Activated CD4-positive, alpha-beta T cell treated with anti-CD3 and anti-CD28 coated beads, Interleukin-2, amount 50 U/mL, for 24 hours (primary cell): ENCODE results near the gene TRAF7.

Experiments used
- DNase-seq, 2 donors: peaks; one replicate each; pipeline ENCODE4 v3.0.0-alpha.2; 2020; ENCODE audit warnings: low read depth in 1 of 2, low spot score in 1 of 2

Gene TRAF7

DNA sequence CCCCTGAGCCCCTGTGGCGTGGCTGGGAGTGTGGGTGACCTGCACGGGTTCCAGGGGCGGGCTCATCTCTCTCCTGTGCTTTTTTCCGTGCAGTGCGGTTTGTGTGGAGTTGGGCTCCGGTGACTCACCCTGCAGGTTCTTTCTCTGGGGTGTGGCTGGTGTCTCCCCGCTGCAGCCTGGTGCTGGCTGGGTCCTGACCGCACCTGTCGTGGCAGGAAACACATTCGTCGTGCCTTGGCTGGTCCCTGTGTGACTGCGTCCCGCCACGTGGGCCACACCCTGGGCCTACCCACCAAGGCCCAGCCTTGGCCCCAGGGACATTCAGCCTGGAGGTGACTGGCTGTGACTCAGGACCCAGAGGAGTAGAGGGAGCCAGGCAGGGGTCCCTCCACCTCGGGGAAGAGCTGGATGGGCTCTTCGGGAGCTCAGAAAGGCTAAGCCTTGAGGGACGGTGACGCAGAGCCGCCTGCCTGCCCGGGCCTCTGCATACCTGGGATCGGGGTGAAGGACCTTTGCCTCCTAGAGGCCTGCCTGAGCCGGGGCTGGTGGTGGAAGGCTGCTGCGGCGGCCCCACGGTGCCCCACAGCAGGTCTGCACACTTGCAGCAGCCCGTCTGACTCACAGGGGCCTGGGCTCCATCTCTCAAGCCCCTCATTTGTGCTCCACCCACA, 7.8 kb downstream of the TRAF7 start:
- DNase-seq = no peak

DNA sequence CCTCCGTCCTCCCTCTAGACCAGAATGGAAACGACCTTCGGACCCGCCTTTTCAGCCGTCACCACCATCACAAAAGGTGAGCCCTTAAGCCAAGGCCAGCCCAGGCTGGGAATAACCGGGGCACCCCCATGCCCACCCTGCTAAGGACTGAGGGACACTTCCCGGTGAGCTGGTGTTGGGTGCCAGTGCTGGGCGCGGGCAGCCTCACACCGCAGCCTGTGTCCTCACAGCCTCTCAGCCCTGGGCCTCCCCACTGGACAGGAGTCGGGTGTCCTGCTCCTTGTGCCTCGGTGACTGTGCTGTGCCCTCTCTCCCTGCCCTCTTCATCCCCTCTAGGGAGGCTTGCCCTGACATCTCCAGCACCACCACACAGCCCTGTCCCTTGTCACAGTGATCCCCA, 10.3 kb downstream of the TRAF7 start:
- DNase-seq = no peak

- no peak for DNase-seq
These were observed 10.9 kb downstream of the TRAF7 start for GRCh38 chr16:2166263-2167067.

DNA sequence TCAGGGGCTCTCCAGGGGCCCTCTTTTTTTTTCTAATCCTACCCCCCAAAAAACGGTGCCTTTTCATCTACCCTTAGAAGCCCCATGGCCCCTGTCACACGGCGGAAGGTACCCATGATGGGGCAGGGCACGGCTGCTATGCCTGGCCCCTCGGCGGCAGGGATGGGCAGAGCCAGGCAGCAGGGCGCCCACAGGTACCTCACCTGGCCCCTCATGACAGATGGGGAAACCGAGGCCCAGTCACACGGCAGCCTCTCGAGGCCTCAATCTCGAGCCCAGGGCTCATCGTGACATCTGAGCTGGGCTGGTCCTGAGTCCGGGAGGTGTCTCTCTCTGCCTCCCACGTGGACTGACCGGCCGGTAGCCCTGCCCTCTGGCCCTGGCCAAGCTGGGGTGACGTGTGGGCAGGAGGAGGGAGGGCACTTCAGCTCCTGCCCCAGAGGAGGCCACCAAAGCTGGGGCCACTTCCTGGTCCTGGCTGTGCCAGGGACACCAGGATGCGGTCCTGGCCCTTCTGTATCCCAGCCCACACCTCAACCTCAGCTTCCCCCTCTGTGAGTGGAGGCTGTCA, 11.6 kb downstream of the TRAF7 start:
- DNase-seq = no peak

DNA sequence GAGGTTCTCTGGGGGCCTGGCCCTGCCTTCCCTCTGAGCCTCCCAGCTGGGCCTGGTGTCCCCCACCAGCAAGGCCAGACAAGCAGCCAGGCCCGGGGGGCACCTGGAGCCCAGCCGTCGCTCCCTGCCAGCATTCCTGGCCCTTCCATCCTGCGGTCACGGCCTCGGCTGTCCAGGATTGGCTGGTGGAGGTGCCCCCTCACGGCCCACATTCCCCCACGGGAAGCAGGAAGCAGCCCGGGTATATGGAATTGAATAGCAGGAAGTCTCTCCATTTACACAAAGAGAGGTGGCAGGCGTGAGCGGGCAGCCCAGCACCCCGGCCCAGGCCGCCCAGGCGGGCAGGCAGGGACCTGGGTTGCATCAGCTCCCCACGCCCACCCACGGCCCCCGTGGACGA, 14.5 kb downstream of the TRAF7 start:
- no peak for DNase-seq

DNA sequence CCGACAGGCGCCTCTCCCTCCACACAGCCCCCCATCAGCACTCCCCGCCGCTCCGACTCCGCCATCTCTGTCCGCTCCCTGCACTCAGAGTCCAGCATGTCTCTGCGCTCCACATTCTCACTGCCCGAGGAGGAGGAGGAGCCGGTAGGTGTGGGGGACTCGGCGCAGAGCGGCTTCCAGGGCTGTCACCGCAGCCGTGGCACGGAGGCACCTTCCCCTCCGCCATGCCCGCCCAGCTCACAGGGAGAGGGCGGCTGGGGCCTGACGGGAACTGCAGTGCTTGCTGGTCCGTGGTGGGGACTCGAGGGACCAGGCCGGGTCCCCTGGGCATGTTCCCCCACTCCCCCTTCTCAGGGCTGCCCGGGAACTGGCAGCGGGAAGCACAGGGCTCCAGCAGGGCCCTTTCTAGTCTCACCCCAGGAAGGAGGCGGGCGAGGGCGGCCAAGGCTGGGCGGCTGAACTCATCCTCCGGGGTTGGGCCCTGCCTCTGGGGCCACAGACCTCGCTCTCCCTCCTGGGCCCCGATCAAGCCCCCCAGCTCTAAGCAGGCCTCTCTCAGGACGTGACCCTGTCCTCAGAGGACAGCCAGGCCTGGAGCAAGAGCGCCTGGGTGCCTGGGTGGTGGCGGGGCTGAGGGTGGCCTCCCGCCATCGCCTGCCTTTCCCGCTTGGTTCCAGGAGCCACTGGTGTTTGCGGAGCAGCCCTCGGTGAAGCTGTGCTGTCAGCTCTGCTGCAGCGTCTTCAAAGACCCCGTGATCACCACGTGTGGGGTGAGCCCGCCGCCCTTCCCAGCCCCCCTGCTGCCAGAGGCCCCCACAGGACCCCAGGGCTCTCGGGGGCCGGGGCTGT, 15.2 kb downstream of the TRAF7 start:
- DNase-seq = no peak

DNA sequence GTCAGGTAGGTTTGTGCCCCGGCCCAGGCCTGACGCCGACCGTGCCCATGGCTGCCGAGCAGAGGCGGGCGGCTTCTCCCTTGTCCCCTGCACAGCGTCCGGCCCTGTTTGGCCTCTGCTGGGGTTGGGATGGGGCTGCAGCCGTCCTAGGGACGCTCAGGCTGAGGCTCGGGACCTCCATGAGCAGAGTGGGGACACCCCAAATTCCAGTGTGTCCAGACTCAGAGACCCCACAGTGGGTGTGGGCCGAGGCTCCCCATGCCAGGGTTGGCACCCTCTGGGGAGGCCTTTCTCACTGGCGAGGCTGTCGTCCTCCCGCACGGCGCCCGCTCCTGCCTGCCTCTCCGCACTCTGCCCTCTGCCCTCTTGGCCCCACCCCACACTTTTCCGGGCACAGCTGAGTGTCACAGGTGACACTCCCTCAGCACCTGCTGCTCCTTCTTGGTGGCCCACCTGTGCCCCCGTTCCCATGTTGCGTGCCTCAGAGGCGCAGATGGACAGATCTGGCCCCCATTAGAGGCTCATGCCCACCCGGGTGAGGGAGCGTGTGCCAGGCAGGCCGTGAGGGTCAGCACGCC, 16.1 kb downstream of the TRAF7 start:
- DNase-seq = no peak

GRCh38 chr16:2172688-2173335, 17.2 kb downstream of the TRAF7 start:
- no peak for DNase-seq

GRCh38 chr16:2173366-2173765, 17.8 kb downstream of the TRAF7 start:
- DNase-seq = no peak

DNA sequence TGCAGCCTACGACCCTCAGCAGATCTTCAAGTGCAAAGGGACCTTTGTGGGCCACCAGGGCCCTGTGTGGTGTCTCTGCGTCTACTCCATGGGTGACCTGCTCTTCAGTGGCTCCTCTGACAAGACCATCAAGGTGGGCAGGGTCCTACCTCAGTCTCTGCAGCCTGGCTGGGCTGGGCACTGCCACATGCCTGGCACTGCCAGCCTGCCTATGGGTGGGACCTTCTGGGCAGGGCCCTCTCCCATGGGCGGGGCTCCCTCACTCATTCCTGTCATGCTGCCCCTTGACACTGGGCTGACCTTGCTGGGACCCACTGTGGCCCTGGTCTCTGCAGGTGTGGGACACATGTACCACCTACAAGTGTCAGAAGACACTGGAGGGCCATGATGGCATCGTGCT, 18.3 kb downstream of the TRAF7 start:
- no peak for DNase-seq

- DNase-seq = no peak
These were observed 19.0 kb downstream of the TRAF7 start for GRCh38 chr16:2174396-2175131.

GRCh38 chr16:2175454-2175853, 19.9 kb downstream of the TRAF7 start:
- DNase-seq = no peak

GRCh38 chr16:2176047-2176446, 20.5 kb downstream of the TRAF7 start:
- DNase-seq = no peak

DNA sequence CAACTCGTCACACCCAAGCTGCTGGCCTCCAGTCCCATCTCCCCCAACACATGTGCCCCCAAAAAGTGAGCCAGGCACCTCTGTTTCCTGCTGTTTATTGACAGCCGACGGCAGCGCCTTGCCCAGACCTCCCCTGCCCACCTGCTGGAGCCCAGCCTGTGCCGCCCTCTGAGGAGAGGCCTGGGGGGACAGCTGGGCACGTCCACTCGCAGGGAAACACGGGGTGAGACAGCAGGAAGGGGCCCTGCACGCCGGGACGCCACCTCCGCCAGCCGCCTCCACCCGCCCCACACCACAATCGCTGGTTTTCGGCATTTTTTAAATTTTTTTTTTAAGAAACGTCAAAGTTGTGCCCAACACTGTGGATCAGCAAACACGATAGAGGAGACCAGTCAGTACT, 21.5 kb downstream of the TRAF7 start:
- DNase-seq = no peak

DNA sequence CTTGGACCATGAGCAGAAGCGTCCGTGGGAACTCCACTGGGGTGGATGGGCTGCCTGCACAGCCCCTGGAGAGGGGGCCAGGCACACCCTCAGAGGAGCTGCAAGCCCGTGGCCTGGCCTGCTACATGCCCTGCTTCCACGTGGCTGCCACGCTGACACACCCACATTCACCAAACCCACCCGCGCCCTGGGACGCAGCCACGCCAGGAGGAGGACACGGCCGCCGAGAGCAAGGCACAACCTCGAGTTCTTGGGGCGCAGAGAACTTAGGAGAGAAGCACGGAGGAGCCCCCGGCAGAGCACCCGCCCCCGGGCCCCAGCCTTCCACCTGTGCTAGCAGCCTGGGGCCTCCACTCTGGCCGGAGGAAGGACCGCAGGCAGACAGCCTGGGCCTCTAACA, 22.0 kb downstream of the TRAF7 start:
- no peak for DNase-seq

DNA sequence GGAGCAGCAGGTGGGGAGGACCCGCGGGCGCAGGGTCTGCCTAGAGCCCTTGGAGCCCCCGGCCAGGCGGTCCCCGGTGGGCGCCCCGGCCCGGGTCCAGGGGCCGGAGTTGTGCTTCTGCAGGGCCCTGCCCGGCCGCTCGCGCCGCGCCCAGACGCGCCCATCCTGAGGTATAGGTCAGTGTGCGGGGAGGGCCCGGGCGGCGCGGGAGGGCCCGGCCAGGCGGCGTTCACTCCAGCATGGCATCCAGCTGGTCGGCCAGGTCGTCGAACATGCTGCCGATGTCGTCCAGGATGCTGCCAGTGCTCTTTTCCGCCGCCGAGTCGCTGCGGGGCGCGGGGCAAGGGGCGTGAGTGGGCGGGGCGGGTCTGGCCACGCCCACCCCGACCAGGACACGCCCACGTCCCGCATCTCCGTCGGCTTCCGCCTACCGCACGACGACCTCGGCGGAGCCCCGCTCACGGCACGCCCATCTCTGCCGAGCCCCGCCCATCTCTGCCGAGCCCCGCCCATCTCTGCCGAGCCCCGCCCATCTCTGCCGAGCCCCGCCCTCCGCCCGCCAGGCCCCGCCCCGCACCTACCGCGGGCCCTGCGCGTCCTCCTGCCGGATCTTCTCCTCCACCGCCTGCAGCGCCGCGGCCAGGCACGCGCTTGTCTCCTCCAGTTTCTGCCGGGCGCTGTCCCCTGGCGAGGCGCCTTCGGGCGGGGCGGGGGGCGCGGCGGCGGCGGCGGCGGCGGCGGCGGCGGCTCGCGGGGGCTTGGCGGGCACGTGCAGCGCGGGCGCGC, 22.9 kb downstream of the TRAF7 start:
- DNase-seq = no peak

- no peak for DNase-seq
These were observed 23.5 kb downstream of the TRAF7 start for GRCh38 chr16:2179107-2179501.

- no peak for DNase-seq
These were observed 24.0 kb downstream of the TRAF7 start for GRCh38 chr16:2179576-2179975.

DNA sequence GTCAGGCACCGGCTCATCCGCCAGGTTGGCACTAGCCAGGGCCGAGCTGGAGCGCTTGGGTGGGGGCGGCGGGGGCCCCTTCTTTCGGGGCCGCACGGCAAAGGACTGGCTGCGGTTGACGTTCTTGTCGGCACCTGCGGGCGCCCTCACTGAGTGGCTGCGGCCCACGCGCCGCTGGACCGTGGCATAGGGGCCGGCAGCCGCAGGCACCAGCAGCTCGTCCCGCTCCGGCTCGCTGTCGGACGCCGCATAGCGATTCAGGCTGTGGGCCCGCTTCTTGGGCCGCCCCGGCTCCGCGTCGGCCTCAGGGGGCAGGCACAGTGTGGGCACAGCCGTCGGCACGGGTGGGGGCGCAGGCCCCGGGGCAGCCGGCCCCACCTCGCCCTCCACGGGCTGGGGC, 24.9 kb downstream of the TRAF7 start:
- DNase-seq = no peak
